Cardiac fibroblast (primary cell): Measurements from ENCODE around the gene CHIA.

Experiments
- DNase-seq, 2 donors: peaks; one replicate each; pipeline versions ENCODE4 v3.0.0 to v3.0.0-alpha.2; 2010; ENCODE audit warnings: low read depth in 2 of 2
- H3K4me3 ChIP-seq, 2 donors: replicated peaks in 1 of 2; 1 replicate in 1 of 2; 2 replicates in 1 of 2; pipeline ENCODE4 v1.5.1; 2011; ENCODE audit warnings: low read depth in 2 of 2, low read length in 2 of 2, mild to moderate bottlenecking in 2 of 2, moderate library complexity in 1 of 2
- TF ChIP-seq, protein P1 (sequence below): IDR thresholded peaks from one replicate; pipeline ENCODE4 v1.5.1; 2011; ENCODE audit warnings: low read depth, mild to moderate bottlenecking, low read length, inconsistent platforms

Gene CHIA

DNA sequence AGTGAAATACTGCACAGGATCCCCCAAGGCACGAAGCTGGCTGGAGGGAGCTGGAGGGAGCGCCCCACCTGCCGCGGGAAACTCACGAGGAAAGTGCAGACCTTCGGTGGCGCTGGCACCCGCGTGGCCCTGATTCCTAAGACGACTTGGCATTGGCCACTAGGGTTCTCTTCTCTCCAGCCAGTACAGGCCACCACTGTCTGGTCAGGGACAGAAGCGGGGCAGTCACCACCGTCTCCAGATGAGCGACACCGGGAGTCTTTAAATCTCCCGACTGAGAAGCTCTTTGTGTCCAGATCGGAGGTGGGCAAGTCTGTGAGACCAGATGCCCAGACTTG is 19.2 kb upstream of the CHIA start:
- DNase-seq, result no peak
- no peak overlapping the region for H3K4me3 ChIP-seq
- TF ChIP-seq, protein P1, sequence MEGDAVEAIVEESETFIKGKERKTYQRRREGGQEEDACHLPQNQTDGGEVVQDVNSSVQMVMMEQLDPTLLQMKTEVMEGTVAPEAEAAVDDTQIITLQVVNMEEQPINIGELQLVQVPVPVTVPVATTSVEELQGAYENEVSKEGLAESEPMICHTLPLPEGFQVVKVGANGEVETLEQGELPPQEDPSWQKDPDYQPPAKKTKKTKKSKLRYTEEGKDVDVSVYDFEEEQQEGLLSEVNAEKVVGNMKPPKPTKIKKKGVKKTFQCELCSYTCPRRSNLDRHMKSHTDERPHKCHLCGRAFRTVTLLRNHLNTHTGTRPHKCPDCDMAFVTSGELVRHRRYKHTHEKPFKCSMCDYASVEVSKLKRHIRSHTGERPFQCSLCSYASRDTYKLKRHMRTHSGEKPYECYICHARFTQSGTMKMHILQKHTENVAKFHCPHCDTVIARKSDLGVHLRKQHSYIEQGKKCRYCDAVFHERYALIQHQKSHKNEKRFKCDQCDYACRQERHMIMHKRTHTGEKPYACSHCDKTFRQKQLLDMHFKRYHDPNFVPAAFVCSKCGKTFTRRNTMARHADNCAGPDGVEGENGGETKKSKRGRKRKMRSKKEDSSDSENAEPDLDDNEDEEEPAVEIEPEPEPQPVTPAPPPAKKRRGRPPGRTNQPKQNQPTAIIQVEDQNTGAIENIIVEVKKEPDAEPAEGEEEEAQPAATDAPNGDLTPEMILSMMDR, result no peak

DNA sequence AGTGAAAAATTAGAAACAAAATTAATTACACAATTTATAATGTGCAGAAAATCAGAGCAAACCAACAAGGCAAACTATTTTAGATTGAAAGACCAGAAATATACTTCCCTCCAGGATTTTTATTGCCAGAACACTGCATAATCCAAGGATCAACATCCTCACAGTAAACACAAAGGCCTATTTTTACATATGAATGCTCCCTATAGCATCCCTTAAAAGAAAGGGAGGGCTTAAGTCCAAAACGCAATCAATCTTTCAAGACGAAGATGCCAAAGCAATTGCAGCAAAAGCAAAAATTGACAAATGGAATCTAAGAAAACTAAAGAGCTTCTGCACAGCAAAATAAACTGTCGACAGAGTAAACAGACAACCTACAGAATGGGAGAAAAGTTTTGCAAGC is 18.6 kb upstream of the CHIA start:
- DNase-seq, result no peak
- no peak overlapping the region for H3K4me3 ChIP-seq
- TF ChIP-seq, protein P1, result no peak

DNA sequence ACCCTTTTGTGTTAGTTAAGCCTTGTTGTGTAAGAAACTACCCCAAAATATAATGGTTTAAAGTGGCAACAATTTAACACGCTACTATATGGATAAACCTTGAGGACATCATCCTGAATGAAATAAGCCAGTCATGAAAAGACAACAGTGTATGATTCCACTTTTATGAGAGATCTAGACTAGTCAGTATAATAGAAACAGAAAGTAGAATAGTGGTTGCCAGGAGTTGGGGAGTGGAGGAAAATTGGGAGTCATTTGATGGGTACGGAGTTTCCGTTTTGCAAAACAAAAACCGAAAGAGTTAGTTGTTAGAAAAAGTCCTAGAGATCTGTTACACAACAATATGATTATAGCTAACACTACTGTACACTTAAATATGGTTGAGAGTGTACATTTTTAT is 16.0 kb upstream of the CHIA start:
- DNase-seq, result no peak
- TF ChIP-seq, protein P1, result no peak
- no peak overlapping the region for H3K4me3 ChIP-seq

DNA sequence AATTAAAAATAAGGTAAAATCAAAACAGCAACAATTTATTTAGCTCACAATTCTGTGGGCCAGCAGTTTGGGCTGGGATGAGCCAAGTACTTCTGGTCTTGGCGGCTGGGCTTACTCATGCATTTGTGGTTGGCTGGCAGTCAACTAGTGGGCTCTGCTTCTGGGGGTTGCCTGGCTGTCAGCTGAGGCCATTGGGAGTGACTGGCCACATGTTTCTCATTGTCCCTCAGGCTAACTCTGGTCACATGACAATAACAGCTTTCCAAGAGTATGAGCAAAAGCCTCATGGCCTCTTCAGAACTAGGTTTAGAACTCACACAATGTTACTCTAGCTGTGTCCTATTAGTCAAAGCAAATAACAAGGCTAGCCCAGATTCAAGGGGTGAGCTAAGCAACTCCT is 15.6 kb upstream of the CHIA start:
- H3K4me3 ChIP-seq, result no peak overlapping the region
- TF ChIP-seq, protein P1, result no peak
- peak; percentile 71 to 72 for DNase-seq

DNA sequence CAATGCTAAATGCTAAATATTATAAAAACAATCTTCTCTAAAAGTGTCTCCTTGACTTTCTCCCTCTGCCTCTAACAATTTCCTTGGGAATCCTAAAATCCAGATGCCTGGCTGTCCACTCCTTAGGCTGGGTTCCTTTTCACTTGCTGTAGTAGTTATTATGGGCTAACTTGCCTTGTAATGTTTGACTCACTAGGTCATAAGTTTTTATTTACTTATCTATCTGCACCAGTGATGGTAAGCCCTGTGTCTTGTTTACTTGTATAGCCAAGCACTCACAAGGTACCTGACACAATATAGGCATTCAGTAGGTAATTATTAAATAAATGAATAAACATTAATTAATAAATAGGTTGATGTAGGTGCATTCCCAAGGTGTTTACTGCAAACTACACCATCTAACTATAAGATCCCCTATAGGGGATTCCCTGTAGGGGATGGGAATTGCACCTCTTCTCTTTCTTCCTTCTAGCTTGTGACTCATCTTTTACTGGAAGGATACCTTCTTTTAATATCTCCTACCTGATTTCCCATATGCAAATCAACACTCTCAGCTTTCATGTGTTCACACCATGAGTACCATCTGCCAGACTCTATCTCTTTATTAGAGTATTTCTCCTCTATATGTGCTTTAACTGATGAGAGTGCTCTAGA is 14.7 kb upstream of the CHIA start:
- no peak overlapping the region for H3K4me3 ChIP-seq
- TF ChIP-seq, protein P1, result no peak
- no peak for DNase-seq

DNA sequence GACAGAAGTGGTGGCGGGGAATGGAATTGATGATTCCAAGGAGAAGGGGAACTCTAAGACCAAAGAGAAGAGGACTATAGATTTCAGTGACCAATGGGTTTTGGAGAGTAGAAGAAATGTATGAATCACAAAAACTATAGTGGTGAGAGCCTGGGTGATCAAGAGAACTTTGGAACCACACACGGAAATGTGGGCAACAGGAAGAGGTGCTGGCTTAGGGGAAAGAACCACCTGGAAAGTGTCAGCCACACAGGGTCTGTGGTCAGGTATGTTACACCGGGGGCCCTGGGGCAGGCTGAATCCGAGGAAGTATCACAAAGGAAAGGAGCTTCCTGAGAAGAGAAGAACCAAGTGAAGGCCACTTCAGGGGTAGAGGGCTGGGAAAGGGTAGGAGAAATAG is 11.5 kb upstream of the CHIA start:
- DNase-seq, result no peak
- TF ChIP-seq, protein P1, result no peak

DNA sequence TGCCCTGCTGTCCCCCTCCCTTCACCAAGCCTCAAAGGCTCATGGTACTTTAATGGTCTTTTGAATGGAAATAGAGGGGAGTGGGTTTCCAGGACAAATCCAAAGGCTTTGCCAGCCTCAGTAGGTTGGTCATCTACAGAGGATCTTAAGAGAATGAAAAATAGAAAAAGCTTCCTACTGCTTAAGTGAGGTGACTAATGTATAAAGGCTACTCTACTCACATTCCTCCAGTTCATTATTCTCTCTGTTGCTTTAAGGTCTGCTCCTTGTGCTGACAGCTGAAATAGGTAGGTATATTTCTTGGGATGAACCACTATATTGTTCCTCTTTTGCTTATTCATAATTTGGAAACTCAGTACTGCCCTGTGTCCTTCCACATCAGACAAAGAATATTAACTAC is 10.4 kb upstream of the CHIA start:
- DNase-seq, result no peak
- H3K4me3 ChIP-seq, result no peak overlapping the region
- TF ChIP-seq, protein P1, result no peak

More for the DNA sequence above, 11.5 kb upstream of the CHIA start:
- H3K4me3 ChIP-seq, result no peak overlapping the region
